ENCODE data around the gene IL17RB. TPM values are rescaled to one million over a fixed set of nuclear protein-coding genes. Genes with fewer than 3 reads are reported as not detected.

IL17RB gene
- total RNA-seq, 1 donor from 2014 or later = 0.54 TPM

DNA sequence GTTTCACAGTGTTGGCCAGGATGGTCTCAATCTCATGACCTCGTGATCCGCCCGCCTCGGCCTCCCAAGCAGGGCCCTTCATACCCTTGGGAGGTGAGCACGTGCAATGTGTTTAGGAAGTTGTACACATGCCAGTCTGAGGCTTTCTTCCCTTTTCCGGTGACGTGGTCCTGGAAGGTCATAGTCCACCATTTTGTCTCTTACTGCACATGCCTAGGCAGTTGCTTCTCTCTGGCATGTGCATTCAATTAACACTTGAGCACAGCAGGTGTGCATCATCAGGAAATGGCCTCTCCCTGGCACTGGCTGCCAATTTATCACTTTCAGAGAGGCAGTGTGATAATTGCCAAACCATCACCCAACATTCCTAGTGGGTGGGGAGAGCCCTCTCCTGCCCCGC lies 67.0 kb downstream of the IL17RB start:
- Mint-ChIP-seq H3K9me3 (ENCODE audit: unreplicated experiment) (no peaks in the 10 kb centered on the region), H3K27ac (ENCODE audit: unreplicated experiment) (no peak overlapping the region), H3K4me1 (ENCODE audit: unreplicated experiment) (no peaks in the 10 kb centered on the region), H3K27me3 (ENCODE audit: unreplicated experiment) (peaks cover 47% of the 10 kb centered on the region), H3K36me3 (ENCODE audit: unreplicated experiment) (no peaks in the 10 kb centered on the region), H3K4me3 (ENCODE audit: unreplicated experiment) (no peak overlapping the region)
- TF ChIP-seq, protein P1, sequence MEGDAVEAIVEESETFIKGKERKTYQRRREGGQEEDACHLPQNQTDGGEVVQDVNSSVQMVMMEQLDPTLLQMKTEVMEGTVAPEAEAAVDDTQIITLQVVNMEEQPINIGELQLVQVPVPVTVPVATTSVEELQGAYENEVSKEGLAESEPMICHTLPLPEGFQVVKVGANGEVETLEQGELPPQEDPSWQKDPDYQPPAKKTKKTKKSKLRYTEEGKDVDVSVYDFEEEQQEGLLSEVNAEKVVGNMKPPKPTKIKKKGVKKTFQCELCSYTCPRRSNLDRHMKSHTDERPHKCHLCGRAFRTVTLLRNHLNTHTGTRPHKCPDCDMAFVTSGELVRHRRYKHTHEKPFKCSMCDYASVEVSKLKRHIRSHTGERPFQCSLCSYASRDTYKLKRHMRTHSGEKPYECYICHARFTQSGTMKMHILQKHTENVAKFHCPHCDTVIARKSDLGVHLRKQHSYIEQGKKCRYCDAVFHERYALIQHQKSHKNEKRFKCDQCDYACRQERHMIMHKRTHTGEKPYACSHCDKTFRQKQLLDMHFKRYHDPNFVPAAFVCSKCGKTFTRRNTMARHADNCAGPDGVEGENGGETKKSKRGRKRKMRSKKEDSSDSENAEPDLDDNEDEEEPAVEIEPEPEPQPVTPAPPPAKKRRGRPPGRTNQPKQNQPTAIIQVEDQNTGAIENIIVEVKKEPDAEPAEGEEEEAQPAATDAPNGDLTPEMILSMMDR (IDR thresholded peaks at IDR 0.05) = no peak
- DNase-seq (ENCODE audit: extremely low spot score, unreplicated experiment) = no peak

Other genes with a start within 250 kb of the IL17RB start
- 0.81 and 0.86 TPM in 2 replicates for gene CHDH, start 149 bp upstream of the IL17RB start, total RNA-seq
- 40.0 and 51.9 TPM in 2 replicates for gene ACTR8, start 35.6 kb downstream of the IL17RB start, total RNA-seq
- 31.6 and 32.8 TPM in 2 replicates for gene SELENOK, start 45.3 kb downstream of the IL17RB start, total RNA-seq